Prostate gland (tissue), 2 donors: ENCODE data around the gene SCO2.

ENCODE experiments used
- POLR2A ChIP-seq: fragments of 450-650 bp; IDR thresholded peaks from one replicate; pipeline ENCODE4 v1.6.1; 2016; ENCODE audit warnings: antibody characterized with exemption, mild to moderate bottlenecking
- POLR2AphosphoS5 ChIP-seq: sonication (generic); formaldehyde crosslinking; IDR thresholded peaks from one replicate; pipeline ENCODE4 v1.6.1; 2017; ENCODE audit warnings: antibody characterized with exemption
- TF ChIP-seq, protein P1 (sequence below), 4 experiments: fragments of 200-600 bp in 2 of 4; fragments of 450-650 bp in 2 of 4; sonication (generic) in 2 of 4; IDR thresholded peaks; 1 replicate in 3 of 4; 2 replicates in 1 of 4; pipeline ENCODE4 v1.5.1; 2016 to 2019; ENCODE audit warnings: antibody characterized with exemption in 4 of 4, mild to moderate bottlenecking in 2 of 4, moderate library complexity in 2 of 4

DNA sequence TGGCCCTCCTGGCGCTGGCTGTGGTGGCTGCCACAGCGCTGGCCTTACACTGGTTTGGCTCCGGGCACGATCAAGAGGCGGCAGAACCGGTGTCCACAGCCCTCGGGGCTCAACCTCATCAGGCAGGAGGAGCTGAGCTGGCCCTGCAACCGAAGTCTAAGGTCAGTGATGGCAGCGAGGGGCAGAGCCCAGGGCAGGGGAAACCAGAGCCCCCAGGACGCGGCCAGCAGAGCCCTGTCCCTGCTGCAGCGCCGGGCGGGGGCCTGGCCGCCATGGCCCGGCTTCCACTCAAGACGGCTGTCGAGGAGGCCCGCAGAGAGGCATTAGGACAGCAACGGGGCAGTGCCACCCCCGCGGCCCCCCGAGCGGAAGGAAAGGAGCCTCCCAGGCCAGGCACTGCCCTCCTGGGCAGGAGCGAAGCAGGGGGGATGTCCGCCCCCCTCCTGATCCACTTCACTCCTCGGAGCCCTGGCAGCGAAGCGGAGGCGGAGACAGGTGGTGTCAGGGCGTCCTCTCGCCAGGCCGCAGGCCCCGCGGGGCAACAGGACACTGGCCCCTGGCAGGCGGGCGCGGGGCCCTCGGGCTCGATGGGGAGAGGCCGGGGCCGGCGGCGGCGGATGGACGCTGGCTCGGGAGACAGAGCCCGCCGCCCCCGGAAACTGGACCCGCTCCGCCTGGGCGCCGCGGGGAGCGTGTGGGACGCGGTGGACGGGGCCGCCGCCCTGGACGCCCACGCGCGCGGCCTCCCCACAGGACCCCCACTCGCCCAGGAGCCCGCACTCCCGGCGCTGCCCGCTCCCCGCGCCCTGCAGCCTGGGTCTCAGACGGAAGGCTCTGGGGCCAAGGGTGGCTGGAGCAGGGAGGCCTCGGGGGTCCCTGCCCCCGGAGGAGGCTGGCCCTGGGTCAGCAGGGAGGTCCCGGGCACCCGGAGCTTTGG, 21.2 kb upstream of the SCO2 start:
- TF ChIP-seq, protein P1, sequence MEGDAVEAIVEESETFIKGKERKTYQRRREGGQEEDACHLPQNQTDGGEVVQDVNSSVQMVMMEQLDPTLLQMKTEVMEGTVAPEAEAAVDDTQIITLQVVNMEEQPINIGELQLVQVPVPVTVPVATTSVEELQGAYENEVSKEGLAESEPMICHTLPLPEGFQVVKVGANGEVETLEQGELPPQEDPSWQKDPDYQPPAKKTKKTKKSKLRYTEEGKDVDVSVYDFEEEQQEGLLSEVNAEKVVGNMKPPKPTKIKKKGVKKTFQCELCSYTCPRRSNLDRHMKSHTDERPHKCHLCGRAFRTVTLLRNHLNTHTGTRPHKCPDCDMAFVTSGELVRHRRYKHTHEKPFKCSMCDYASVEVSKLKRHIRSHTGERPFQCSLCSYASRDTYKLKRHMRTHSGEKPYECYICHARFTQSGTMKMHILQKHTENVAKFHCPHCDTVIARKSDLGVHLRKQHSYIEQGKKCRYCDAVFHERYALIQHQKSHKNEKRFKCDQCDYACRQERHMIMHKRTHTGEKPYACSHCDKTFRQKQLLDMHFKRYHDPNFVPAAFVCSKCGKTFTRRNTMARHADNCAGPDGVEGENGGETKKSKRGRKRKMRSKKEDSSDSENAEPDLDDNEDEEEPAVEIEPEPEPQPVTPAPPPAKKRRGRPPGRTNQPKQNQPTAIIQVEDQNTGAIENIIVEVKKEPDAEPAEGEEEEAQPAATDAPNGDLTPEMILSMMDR (IDR thresholded peaks at IDR 0.05), result no peak
- no peak for TF ChIP-seq POLR2A
- no peak for TF ChIP-seq POLR2AphosphoS5
